Lower leg skin (tissue), 3 donors: ENCODE results near the gene GPC3.

ENCODE experiments used
- CTCF ChIP-seq, 3 donors: fragments of 450-650 bp; IDR thresholded peaks; one replicate each; pipeline ENCODE4 v1.5.1; 2016; ENCODE audit warnings: antibody characterized with exemption in 3 of 3, mild to moderate bottlenecking in 3 of 3, moderate library complexity in 2 of 3
- POLR2A ChIP-seq, 2 donors: fragments of 450-650 bp; IDR thresholded peaks; one replicate each; pipeline ENCODE4 v1.6.1; 2016 to 2017; ENCODE audit warnings: antibody characterized with exemption in 2 of 2, mild to moderate bottlenecking in 1 of 2, moderate library complexity in 1 of 2

DNA sequence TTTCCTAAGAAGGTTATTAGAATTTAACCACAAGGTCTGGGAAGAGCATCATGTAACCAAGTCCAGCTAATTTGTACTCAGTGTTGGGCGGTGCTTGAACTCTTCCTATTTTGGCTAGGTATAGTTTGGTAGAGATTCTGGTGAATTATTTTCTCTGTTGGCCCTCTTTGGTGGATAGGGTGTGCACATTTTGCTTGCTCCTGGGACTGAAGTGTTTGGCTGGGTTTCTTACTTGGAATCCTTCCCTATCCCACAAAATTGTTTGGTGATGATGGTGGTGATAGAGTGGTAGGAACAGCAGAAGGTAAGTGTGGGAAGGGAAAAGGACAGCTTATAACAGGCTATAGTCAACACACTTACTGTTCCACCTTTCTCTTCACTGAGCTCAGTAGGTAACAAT lies 375.3 kb downstream of the GPC3 start:
- TF ChIP-seq CTCF (IDR thresholded peaks at IDR 0.05) (no peak), POLR2A (IDR thresholded peaks at IDR 0.05) (no peak)
